Measurements from ENCODE around the gene ESR2. TPM values are rescaled to one million over a fixed set of nuclear protein-coding genes. Genes with fewer than 3 reads are reported as not detected.
A peak's percentile ranks its signal among the peaks of the same experiment; 100 is the strongest.

ESR2 gene
- total RNA-seq, 1 donor from 2014 or later = 0.06 TPM

- no peak overlapping the region for H3K4me3 ChIP-seq (ENCODE audit: low read depth, low read length)
- DNase-seq (ENCODE audit: low read depth) = no peak
- TF ChIP-seq CTCF (conservative IDR thresholded peaks at IDR 0.05; ENCODE audit: low read depth, low read length) = no peak
These were observed 68.9 kb downstream of the ESR2 start for GRCh38 chr14:64225151-64225757.

DNA sequence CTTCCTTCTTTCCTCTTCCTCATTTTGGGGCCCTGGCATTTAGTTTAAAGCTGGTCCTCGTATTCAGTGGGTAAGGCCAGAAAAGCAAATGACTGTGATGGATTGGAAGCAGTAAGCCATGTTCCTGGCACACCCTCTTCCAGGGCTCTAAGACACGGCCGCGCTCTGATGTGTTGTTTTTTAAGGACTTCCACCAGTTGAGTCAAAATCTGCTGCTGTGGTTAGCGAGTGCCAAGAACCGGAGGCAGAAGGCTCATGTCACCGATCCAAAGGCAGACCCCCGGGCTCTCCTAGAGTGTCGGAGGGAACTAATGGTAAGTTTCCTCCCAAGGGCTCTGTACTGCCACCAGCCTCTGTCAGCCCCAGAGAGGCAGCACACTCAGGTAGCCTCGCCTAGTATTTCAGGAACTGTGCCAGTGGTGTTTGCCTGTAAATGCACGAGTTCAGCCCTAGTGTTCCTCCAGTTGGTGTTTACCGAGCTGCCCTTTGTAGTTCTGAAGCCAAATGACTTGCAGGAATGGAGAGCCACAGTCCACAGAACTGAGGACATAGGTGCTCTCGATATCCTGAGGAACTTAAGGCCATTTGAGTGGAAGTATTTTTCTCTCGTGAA, 72.7 kb downstream of the ESR2 start:
- H3K4me3 ChIP-seq (ENCODE audit: low read depth, low read length) = no peak overlapping the region
- no peak for DNase-seq (ENCODE audit: low read depth)
- TF ChIP-seq CTCF (conservative IDR thresholded peaks at IDR 0.05; ENCODE audit: low read depth, low read length) = no peak

GRCh38 chr14:64220466-64220865, 73.7 kb downstream of the ESR2 start:
- DNase-seq (ENCODE audit: low read depth) = no peak
- TF ChIP-seq CTCF (conservative IDR thresholded peaks at IDR 0.05; ENCODE audit: low read depth, low read length) = no peak
- H3K4me3 ChIP-seq (ENCODE audit: low read depth, low read length) = no peak overlapping the region

GRCh38 chr14:64220056-64220455, 74.1 kb downstream of the ESR2 start:
- no peak overlapping the region for H3K4me3 ChIP-seq (ENCODE audit: low read depth, low read length)
- DNase-seq (ENCODE audit: low read depth) = no peak
- no peak for TF ChIP-seq CTCF (conservative IDR thresholded peaks at IDR 0.05; ENCODE audit: low read depth, low read length)

GRCh38 chr14:64218344-64219240, 75.6 kb downstream of the ESR2 start:
- peak; percentile 32 for DNase-seq (ENCODE audit: low read depth)
- H3K4me3 ChIP-seq (ENCODE audit: low read depth, low read length) = no peak overlapping the region
- no peak for TF ChIP-seq CTCF (conservative IDR thresholded peaks at IDR 0.05; ENCODE audit: low read depth, low read length)

- no peak overlapping the region for H3K4me3 ChIP-seq (ENCODE audit: low read depth, low read length)
- no peak for TF ChIP-seq CTCF (conservative IDR thresholded peaks at IDR 0.05; ENCODE audit: low read depth, low read length)
- no peak for DNase-seq (ENCODE audit: low read depth)
These were observed 76.3 kb downstream of the ESR2 start for GRCh38 chr14:64217834-64218233.
